ENCODE measurements around the gene ZNF423. TPM values are rescaled to one million over a fixed set of nuclear protein-coding genes. Genes with fewer than 3 reads are reported as not detected.

The ZNF423 gene
- total and polyA plus RNA-seq, 9 of the 15 experiments (the other 6 are each of a cell fraction or from before 2014, with no cell fraction given): not detected

DNA sequence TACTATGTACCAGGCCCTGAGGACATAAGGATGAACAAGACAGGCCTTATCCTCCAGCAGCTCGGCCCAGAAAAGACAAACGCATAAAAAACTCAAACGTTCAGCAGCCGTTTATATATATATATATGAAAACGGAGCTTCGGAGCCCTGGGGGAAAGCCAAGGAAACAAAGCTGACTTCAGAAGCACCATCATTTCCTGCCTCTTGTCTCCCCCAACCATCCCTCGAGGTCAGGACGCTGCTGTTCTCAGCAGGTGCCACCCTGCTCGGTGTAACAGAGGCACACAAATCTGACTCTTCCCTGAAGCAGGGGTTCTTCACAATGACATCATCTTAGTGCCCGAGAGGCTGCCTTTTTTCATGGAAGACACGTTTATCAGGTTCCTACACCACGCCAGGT, 146.9 kb downstream of the ZNF423 start:
- Histone ChIP-seq H3K4me3 (no peak overlapping the region), H3K4me1 (replicated peaks in 1 of 2; ENCODE audit: control insufficient read depth in 2 of 2, insufficient read depth in 2 of 2, low read length in 2 of 2) (no peaks in the 10 kb centered on the region), H3K9me1 (ENCODE audit: control insufficient read depth, insufficient read depth, low read length) (no peaks in the 10 kb centered on the region), H3K4me2 (ENCODE audit: insufficient read depth, low read length) (no peak overlapping the region), H3K36me3 (ENCODE audit: control insufficient read depth, insufficient read depth, low read length) (no peaks in the 10 kb centered on the region), H2AFZ (ENCODE audit: low read depth, low read length) (no peak overlapping the region), H3K9ac (ENCODE audit: insufficient read depth in 1 of 2, low read depth in 2 of 2, low read length in 2 of 2) (no peak overlapping the region), H4K20me1 (replicated peaks; ENCODE audit: control insufficient read depth, insufficient read depth, low read length) (0 out of 2 replicates have a peak, but pooled peaks cover 2% of the 10 kb centered on the region), H3K27ac (ENCODE audit: extremely low read depth, low read depth, low read length) (no peak overlapping the region), H3K27me3 (ENCODE audit: control insufficient read depth in 2 of 2, insufficient read depth in 2 of 2, low read length in 2 of 2) (peaks cover 11 to 49% of the 10 kb centered on the region in 2 experiments), H3K79me2 (ENCODE audit: control insufficient read depth, insufficient read depth, low read length) (no peaks in the 10 kb centered on the region), H3K9me3 (replicated peaks; ENCODE audit: control insufficient read depth, insufficient read depth, low read depth, low read length) (no peaks in the 10 kb centered on the region)
- POLR2A ChIA-PET: interaction anchor here (0.6 kb wide), 1 partner anchor 77 kb away, joined by 3 read pairs; no protein-coding TSS in a partner anchor
- intact Hi-C loops (cut with micrococcal nuclease) (no loop called here), in situ Hi-C loops (cut with MboI) (no loop called here)
- BruUV-seq (replicated peaks): no TSS peak
- CTCF ChIA-PET (ENCODE audit: low intra/inter-chr PET ratio): no interaction called here
- TF ChIP-seq ZNF717 (CRISPR knock-in tag; IDR thresholded peaks at IDR 0.05): no peak
- no peak for TF ChIP-seq MYNN (IDR thresholded peaks at IDR 0.05)
- no peak for TF ChIP-seq MYNN (CRISPR knock-in tag; IDR thresholded peaks at IDR 0.05)
- no peak for TF ChIP-seq DACH1 (IDR thresholded peaks at IDR 0.05; ENCODE audit: partially characterized antibody)
- DNase-seq (ENCODE audit: extremely low read depth in 1 of 4, low spot score in 3 of 4): no peak
- ATAC-seq: no peak
- WGBS (ENCODE audit: insufficient coverage, low coverage, missing lambda C conversion rate): 1% methylated on average over 12 of the region's 12 CpGs
- FAIRE-seq: no peak

DNA sequence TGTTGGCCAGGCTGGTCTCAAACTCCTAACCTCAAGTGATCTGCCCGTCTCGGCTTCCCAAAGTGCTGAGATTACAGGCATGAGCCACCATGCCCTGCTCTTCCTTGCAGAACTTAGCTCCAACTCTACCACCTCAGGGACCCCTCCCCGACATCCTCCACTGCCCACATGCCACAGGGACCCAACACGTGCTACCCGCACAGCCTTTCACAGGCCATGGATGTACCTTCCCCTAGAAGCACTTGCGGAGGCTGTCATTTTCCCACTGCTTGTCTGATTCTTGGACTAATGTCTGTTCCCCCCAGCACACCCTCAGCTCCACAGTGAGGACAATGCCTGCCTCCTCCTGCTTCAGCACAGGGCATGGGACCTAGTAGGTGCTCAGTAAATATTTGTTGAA, 147.4 kb downstream of the ZNF423 start:
- CTCF ChIA-PET (ENCODE audit: low intra/inter-chr PET ratio): no interaction called here
- no TSS peak for BruUV-seq (replicated peaks)
- TF ChIP-seq SRSF1 (IDR thresholded peaks at IDR 0.05; ENCODE audit: low read depth, low read length): no peak
- no peak for TF ChIP-seq ZC3H11A (IDR thresholded peaks at IDR 0.05; ENCODE audit: low read depth, low read length)
- no peak for TF ChIP-seq BRD4 (IDR thresholded peaks at IDR 0.05)
- TF ChIP-seq, protein P1, sequence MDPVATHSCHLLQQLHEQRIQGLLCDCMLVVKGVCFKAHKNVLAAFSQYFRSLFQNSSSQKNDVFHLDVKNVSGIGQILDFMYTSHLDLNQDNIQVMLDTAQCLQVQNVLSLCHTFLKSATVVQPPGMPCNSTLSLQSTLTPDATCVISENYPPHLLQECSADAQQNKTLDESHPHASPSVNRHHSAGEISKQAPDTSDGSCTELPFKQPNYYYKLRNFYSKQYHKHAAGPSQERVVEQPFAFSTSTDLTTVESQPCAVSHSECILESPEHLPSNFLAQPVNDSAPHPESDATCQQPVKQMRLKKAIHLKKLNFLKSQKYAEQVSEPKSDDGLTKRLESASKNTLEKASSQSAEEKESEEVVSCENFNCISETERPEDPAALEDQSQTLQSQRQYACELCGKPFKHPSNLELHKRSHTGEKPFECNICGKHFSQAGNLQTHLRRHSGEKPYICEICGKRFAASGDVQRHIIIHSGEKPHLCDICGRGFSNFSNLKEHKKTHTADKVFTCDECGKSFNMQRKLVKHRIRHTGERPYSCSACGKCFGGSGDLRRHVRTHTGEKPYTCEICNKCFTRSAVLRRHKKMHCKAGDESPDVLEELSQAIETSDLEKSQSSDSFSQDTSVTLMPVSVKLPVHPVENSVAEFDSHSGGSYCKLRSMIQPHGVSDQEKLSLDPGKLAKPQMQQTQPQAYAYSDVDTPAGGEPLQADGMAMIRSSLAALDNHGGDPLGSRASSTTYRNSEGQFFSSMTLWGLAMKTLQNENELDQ (CRISPR knock-in tag; IDR thresholded peaks at IDR 0.05; ENCODE audit: borderline replicate concordance): no peak
- TF ChIP-seq ZNF175 (CRISPR knock-in tag; IDR thresholded peaks at IDR 0.05; ENCODE audit: low read depth): no peak
- no peak for TF ChIP-seq HNRNPK (IDR thresholded peaks at IDR 0.05; ENCODE audit: low read depth, low read length, poor library complexity, severe bottlenecking)
- TF ChIP-seq, protein P2, sequence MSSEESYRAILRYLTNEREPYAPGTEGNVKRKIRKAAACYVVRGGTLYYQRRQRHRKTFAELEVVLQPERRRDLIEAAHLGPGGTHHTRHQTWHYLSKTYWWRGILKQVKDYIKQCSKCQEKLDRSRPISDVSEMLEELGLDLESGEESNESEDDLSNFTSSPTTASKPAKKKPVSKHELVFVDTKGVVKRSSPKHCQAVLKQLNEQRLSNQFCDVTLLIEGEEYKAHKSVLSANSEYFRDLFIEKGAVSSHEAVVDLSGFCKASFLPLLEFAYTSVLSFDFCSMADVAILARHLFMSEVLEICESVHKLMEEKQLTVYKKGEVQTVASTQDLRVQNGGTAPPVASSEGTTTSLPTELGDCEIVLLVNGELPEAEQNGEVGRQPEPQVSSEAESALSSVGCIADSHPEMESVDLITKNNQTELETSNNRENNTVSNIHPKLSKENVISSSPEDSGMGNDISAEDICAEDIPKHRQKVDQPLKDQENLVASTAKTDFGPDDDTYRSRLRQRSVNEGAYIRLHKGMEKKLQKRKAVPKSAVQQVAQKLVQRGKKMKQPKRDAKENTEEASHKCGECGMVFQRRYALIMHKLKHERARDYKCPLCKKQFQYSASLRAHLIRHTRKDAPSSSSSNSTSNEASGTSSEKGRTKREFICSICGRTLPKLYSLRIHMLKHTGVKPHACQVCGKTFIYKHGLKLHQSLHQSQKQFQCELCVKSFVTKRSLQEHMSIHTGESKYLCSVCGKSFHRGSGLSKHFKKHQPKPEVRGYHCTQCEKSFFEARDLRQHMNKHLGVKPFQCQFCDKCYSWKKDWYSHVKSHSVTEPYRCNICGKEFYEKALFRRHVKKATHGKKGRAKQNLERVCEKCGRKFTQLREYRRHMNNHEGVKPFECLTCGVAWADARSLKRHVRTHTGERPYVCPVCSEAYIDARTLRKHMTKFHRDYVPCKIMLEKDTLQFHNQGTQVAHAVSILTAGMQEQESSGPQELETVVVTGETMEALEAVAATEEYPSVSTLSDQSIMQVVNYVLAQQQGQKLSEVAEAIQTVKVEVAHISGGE (CRISPR knock-in tag; IDR thresholded peaks at IDR 0.05): no peak

More for the DNA sequence above, 147.4 kb downstream of the ZNF423 start:
- no peaks in the 10 kb centered on the region for H3K9me1 ChIP-seq (ENCODE audit: control insufficient read depth, insufficient read depth, low read length)
- no peak overlapping the region for H3K4me3 ChIP-seq
- H3K4me1 ChIP-seq (replicated peaks in 1 of 2; ENCODE audit: control insufficient read depth in 2 of 2, insufficient read depth in 2 of 2, low read length in 2 of 2): no peaks in the 10 kb centered on the region
- H3K9me3 ChIP-seq (replicated peaks; ENCODE audit: control insufficient read depth, insufficient read depth, low read depth, low read length): no peaks in the 10 kb centered on the region
- FAIRE-seq (no peak), DNase-seq (ENCODE audit: extremely low read depth in 1 of 4, low spot score in 3 of 4) (no peak), ATAC-seq (no peak)
- H3K27me3 ChIP-seq (ENCODE audit: control insufficient read depth in 2 of 2, insufficient read depth in 2 of 2, low read length in 2 of 2): peaks cover 11 to 45% of the 10 kb centered on the region in 2 experiments
- 0 out of 2 replicates have a peak, but pooled peaks cover 4% of the 10 kb centered on the region for H4K20me1 ChIP-seq (replicated peaks; ENCODE audit: control insufficient read depth, insufficient read depth, low read length)
- WGBS (ENCODE audit: insufficient coverage, low coverage, missing lambda C conversion rate): 4% methylated on average over 6 of the region's 6 CpGs
- H3K4me2 ChIP-seq (ENCODE audit: insufficient read depth, low read length): no peak overlapping the region
- in situ Hi-C loops (cut with MboI) (no loop called here), intact Hi-C loops (cut with micrococcal nuclease) (no loop called here)
- POLR2A ChIA-PET: interaction anchor here (0.6 kb wide), 1 partner anchor 76 kb away, joined by 3 read pairs; no protein-coding TSS in a partner anchor
- no peak overlapping the region for H2AFZ ChIP-seq (ENCODE audit: low read depth, low read length)
- H3K9ac ChIP-seq (ENCODE audit: insufficient read depth in 1 of 2, low read depth in 2 of 2, low read length in 2 of 2): no peak overlapping the region
- H3K36me3 ChIP-seq (ENCODE audit: control insufficient read depth, insufficient read depth, low read length): no peaks in the 10 kb centered on the region
- H3K79me2 ChIP-seq (ENCODE audit: control insufficient read depth, insufficient read depth, low read length): no peaks in the 10 kb centered on the region
- H3K27ac ChIP-seq (ENCODE audit: extremely low read depth, low read depth, low read length): no peak overlapping the region; the same call in 2 of the 3 replicates
